ENCODE data around the gene EHBP1. TPM values are rescaled to one million over a fixed set of nuclear protein-coding genes. Genes with fewer than 3 reads are reported as not detected.

Gene EHBP1
- total and polyA plus RNA-seq, 2 donors (not counting 3 experiments of a cell fraction or from before 2014, with no cell fraction given) = 8.4 to 34.8 TPM

DNA sequence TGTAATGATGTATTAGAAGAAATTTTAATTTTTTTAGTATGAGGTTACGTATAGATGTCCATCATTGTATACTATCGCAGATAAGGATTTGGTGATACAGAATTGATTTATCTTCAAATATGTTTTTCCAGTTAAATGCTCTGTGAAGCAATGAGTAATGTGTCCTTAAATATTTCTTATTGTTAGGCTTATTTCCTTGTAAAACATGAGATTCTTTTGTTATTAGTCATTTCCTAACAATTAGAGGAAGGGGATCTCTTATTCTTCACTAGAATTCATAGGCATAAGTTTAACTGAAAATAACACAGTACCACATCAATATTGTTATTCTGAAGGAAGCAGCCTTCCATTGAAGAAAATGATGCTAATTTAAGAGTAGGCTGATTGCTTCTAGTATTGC lies 329.7 kb downstream of the EHBP1 start:
- no peak overlapping the region for H2AFZ ChIP-seq (ENCODE audit: low read depth, low read length)
- no peaks in the 10 kb centered on the region for H3K36me3 ChIP-seq (ENCODE audit: control insufficient read depth in 2 of 2, extremely low read depth in 1 of 2, insufficient read depth in 2 of 2, low read length in 2 of 2)
- peak overlapping the region; percentile 48 for H3K9ac ChIP-seq (replicated peaks; ENCODE audit: extremely low read depth, insufficient read depth, low read length)
- H3K4me1 ChIP-seq (ENCODE audit: control insufficient read depth, extremely low read depth, insufficient read depth, low read length) = peaks cover 21% of the 10 kb centered on the region
- no peak overlapping the region for H3K4me3 ChIP-seq (replicated peaks in 1 of 3; ENCODE audit: insufficient read depth in 1 of 3, low read depth in 1 of 3, low read length in 3 of 3)
- peak overlapping the region; percentile 29 for H3K4me2 ChIP-seq (ENCODE audit: insufficient read depth, low read length)
- TF ChIP-seq FOS (IDR thresholded peaks at IDR 0.05; ENCODE audit: borderline replicate concordance, insufficient read depth, low read length) (peak; percentile 70), GATA2 (IDR thresholded peaks at IDR 0.05; ENCODE audit: insufficient read depth, insufficient read length, low read depth, low read length) (peak; percentile 55), JUN (IDR thresholded peaks at IDR 0.05; ENCODE audit: borderline replicate concordance, insufficient read depth, insufficient read length, low read depth) (peak; percentile 94)
- TF ChIP-seq, protein P1, sequence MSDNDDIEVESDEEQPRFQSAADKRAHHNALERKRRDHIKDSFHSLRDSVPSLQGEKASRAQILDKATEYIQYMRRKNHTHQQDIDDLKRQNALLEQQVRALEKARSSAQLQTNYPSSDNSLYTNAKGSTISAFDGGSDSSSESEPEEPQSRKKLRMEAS (IDR thresholded peaks at IDR 0.05; ENCODE audit: insufficient read depth, insufficient read length) = no peak
- intact Hi-C loops (cut with micrococcal nuclease) (no loop called here), dilution Hi-C loops (cut with MboI; ENCODE audit: extremely low pct_ligation_motif_present, low sequenced_read_pairs) (no loop called here)
- no peaks in the 10 kb centered on the region for H3K79me2 ChIP-seq (ENCODE audit: control insufficient read depth, insufficient read depth, low read length)
- no peaks in the 10 kb centered on the region for H3K9me1 ChIP-seq (replicated peaks; ENCODE audit: control insufficient read depth, extremely low read depth, insufficient read depth, low read length)
- no peaks in the 10 kb centered on the region for H4K20me1 ChIP-seq (replicated peaks; ENCODE audit: control insufficient read depth, extremely low read depth, insufficient read depth, low read length)
- CTCF ChIA-PET = interaction anchor here (0.9 to 2.0 kb wide), 5 partner anchors 8 to 74 kb away, joined by 3 to 7 read pairs (median 4); no protein-coding TSS in a partner anchor
- no TSS peak for BruUV-seq (replicated peaks)
- no peaks in the 10 kb centered on the region for H3K27me3 ChIP-seq (ENCODE audit: control insufficient read depth in 2 of 2, insufficient read depth in 2 of 2, low read length in 2 of 2)
- H3K9me3 ChIP-seq (replicated peaks; ENCODE audit: control insufficient read depth, insufficient read depth, low read length) = no peaks in the 10 kb centered on the region
- DNase-seq (ENCODE audit: low read depth, low spot score) (peak; percentile 84), FAIRE-seq (peak; percentile 33)
- POLR2A ChIA-PET = no interaction called here
- H3K27ac ChIP-seq (ENCODE audit: insufficient read depth, low read depth, low read length) = peak overlapping the region; percentile 83

DNA sequence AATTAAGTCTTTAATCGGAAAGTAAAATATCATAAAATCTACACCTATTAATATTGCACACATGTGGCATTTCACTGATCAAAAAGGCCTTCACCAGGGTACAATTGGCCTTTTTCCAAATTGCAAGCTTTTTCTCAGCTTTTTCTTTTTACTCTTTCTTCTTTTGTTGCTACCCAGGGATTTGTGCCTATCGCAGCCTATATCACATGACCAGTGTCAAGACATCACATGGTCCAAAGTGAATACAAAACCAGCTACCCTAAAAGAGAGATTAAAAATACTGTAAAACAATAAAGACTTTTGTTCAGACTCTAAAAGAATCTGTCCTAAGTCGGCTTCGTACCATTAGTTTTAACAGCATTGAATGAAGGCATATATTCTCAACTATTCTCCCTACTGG lies 330.1 kb downstream of the EHBP1 start:
- BruUV-seq (replicated peaks) = TSS peak; percentile 93
- no peaks in the 10 kb centered on the region for H3K36me3 ChIP-seq (ENCODE audit: control insufficient read depth in 2 of 2, extremely low read depth in 1 of 2, insufficient read depth in 2 of 2, low read length in 2 of 2)
- intact Hi-C loops (cut with micrococcal nuclease) = no loop called here
- no peak for TF ChIP-seq MYC (IDR thresholded peaks at IDR 0.05; ENCODE audit: low read depth, low read length)
- TF ChIP-seq EZH2 (IDR thresholded peaks at IDR 0.05; ENCODE audit: borderline replicate concordance, low read depth, low read length, severe bottlenecking) = no peak
- no peak for TF ChIP-seq JUN (IDR thresholded peaks at IDR 0.05; ENCODE audit: borderline replicate concordance, insufficient read depth, insufficient read length, low read depth)
- TF ChIP-seq GATA2 (IDR thresholded peaks at IDR 0.05; ENCODE audit: insufficient read depth, insufficient read length, low read depth, low read length) = no peak
- no peak for TF ChIP-seq FOS (IDR thresholded peaks at IDR 0.05; ENCODE audit: borderline replicate concordance, insufficient read depth, low read length)
- TF ChIP-seq, protein P1 (IDR thresholded peaks at IDR 0.05; ENCODE audit: insufficient read depth, insufficient read length) = no peak
- TF ChIP-seq POLR2A (IDR thresholded peaks at IDR 0.05; ENCODE audit: low read depth, low read length) = no peak
- no peak for TF ChIP-seq POLR2AphosphoS5 (IDR thresholded peaks at IDR 0.05; ENCODE audit: insufficient read depth, low read depth, low read length)
- TF ChIP-seq, protein P2, sequence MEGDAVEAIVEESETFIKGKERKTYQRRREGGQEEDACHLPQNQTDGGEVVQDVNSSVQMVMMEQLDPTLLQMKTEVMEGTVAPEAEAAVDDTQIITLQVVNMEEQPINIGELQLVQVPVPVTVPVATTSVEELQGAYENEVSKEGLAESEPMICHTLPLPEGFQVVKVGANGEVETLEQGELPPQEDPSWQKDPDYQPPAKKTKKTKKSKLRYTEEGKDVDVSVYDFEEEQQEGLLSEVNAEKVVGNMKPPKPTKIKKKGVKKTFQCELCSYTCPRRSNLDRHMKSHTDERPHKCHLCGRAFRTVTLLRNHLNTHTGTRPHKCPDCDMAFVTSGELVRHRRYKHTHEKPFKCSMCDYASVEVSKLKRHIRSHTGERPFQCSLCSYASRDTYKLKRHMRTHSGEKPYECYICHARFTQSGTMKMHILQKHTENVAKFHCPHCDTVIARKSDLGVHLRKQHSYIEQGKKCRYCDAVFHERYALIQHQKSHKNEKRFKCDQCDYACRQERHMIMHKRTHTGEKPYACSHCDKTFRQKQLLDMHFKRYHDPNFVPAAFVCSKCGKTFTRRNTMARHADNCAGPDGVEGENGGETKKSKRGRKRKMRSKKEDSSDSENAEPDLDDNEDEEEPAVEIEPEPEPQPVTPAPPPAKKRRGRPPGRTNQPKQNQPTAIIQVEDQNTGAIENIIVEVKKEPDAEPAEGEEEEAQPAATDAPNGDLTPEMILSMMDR (IDR thresholded peaks at IDR 0.05; ENCODE audit: extremely low read depth in 1 of 2, insufficient read depth in 1 of 2, low read depth in 1 of 2, low read length in 2 of 2) = no peak
- no peak for FAIRE-seq
- no peaks in the 10 kb centered on the region for H3K9me3 ChIP-seq (replicated peaks; ENCODE audit: control insufficient read depth, insufficient read depth, low read length)
- ChIA-PET POLR2A (no interaction called here), CTCF (interaction anchor here (0.9 to 2.0 kb wide), 3 partner anchors 10 to 31 kb away, joined by 6 to 7 read pairs (median 6); no protein-coding TSS in a partner anchor)
- no peak for DNase-seq (ENCODE audit: low read depth, low spot score)
- H3K27ac ChIP-seq (ENCODE audit: insufficient read depth, low read depth, low read length) = peak overlapping the region; percentile 82
- H3K4me1 ChIP-seq (ENCODE audit: control insufficient read depth, extremely low read depth, insufficient read depth, low read length) = peaks cover 21% of the 10 kb centered on the region
- dilution Hi-C loops (cut with MboI; ENCODE audit: extremely low pct_ligation_motif_present, low sequenced_read_pairs) = no loop called here
- peak overlapping the region; percentile 29 for H3K4me2 ChIP-seq (ENCODE audit: insufficient read depth, low read length)
- H3K79me2 ChIP-seq (ENCODE audit: control insufficient read depth, insufficient read depth, low read length) = no peaks in the 10 kb centered on the region
- H3K27me3 ChIP-seq (ENCODE audit: control insufficient read depth in 2 of 2, insufficient read depth in 2 of 2, low read length in 2 of 2) = no peaks in the 10 kb centered on the region
- no peaks in the 10 kb centered on the region for H3K9me1 ChIP-seq (replicated peaks; ENCODE audit: control insufficient read depth, extremely low read depth, insufficient read depth, low read length)
- no peak overlapping the region for H3K9ac ChIP-seq (replicated peaks; ENCODE audit: extremely low read depth, insufficient read depth, low read length)
- no peak overlapping the region for H2AFZ ChIP-seq (ENCODE audit: low read depth, low read length)
- H4K20me1 ChIP-seq (replicated peaks; ENCODE audit: control insufficient read depth, extremely low read depth, insufficient read depth, low read length) = no peaks in the 10 kb centered on the region
- no peak overlapping the region for H3K4me3 ChIP-seq (replicated peaks in 1 of 3; ENCODE audit: insufficient read depth in 1 of 3, low read depth in 1 of 3, low read length in 3 of 3)
